Progenitor cell of endocrine pancreas (in vitro differentiated cells): ENCODE measurements around the gene MYO18A. TPM values are rescaled to one million over a fixed set of nuclear protein-coding genes. Genes with fewer than 3 reads are reported as not detected.

Experiments
- DNase-seq: peaks from one replicate; pipeline ENCODE4 v3.0.0; 2021; ENCODE audit warnings: low spot score; ENCODE audit not compliant: unreplicated experiment
- H3K27ac Mint-ChIP-seq: 2 replicates; pipeline ENCODE4 v1.8.0; 2021; ENCODE audit warnings: mild to moderate bottlenecking, moderate library complexity, mixed read lengths
- H3K27me3 Mint-ChIP-seq: 2 replicates; pipeline ENCODE4 v1.8.0; 2021; ENCODE audit warnings: mixed read lengths
- H3K36me3 Mint-ChIP-seq: 2 replicates; pipeline ENCODE4 v1.8.0; 2022; ENCODE audit warnings: mixed read lengths; ENCODE audit not compliant: insufficient read depth
- H3K4me1 Mint-ChIP-seq: 2 replicates; pipeline ENCODE4 v1.8.0; 2021; ENCODE audit warnings: low read depth, mixed read lengths
- H3K4me3 Mint-ChIP-seq: 2 replicates; pipeline ENCODE4 v1.8.0; 2021; ENCODE audit warnings: low read depth, mild to moderate bottlenecking, moderate library complexity, mixed read lengths
- H3K9me3 Mint-ChIP-seq: 2 replicates; pipeline ENCODE4 v1.8.0; 2021; ENCODE audit warnings: low read depth, mixed read lengths
- total RNA-seq: library from RNA; stranded (reverse); gene quantifications from 2 replicates; pipeline ENCODE4 v1.2.1, GENCODE V29; 2021
- TF ChIP-seq, protein P1 (sequence below): fragments of 200-600 bp; sonication (generic); IDR thresholded peaks from one replicate; pipeline ENCODE4 v1.5.0; 2021; ENCODE audit warnings: antibody characterized with exemption, mild to moderate bottlenecking; ENCODE audit not compliant: unreplicated experiment

MYO18A gene
- total RNA-seq, 1 donor from 2014 or later: 75.7 TPM

DNA sequence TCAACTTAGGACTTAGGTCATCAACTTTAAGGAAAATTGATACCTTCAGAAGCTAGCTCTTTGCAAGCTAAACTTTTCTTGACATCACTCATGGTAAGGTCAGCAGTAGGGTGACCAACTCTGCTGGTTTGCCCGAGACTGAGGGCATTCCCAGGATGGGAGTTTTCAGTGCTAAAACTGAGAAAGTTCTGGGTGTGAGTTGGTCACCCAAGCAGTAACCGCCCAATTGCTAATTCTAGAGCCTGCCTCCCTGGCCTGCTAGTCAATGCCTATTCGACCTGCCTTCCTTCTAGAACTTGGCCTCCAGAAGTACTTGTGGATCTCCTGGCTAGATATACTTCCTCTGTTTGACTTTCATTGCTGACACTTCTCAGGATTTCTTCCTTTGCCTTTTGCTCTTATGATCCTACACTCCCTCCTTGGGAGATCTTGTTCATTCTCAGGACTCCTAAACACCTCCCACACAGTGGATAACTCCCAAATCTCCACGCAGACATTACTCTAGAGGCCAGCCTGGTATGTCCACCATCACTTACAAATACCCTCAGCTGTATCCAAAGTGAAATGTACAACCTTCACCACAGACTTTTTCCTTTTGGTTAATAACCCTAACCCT, 10.5 kb upstream of the MYO18A start:
- Mint-ChIP-seq H3K36me3 (no peaks in the 10 kb centered on the region), H3K4me3 (no peak overlapping the region), H3K9me3 (no peaks in the 10 kb centered on the region), H3K27ac (no peak overlapping the region), H3K4me1 (no peaks in the 10 kb centered on the region), H3K27me3 (peaks cover 13% of the 10 kb centered on the region)
- TF ChIP-seq, protein P1, sequence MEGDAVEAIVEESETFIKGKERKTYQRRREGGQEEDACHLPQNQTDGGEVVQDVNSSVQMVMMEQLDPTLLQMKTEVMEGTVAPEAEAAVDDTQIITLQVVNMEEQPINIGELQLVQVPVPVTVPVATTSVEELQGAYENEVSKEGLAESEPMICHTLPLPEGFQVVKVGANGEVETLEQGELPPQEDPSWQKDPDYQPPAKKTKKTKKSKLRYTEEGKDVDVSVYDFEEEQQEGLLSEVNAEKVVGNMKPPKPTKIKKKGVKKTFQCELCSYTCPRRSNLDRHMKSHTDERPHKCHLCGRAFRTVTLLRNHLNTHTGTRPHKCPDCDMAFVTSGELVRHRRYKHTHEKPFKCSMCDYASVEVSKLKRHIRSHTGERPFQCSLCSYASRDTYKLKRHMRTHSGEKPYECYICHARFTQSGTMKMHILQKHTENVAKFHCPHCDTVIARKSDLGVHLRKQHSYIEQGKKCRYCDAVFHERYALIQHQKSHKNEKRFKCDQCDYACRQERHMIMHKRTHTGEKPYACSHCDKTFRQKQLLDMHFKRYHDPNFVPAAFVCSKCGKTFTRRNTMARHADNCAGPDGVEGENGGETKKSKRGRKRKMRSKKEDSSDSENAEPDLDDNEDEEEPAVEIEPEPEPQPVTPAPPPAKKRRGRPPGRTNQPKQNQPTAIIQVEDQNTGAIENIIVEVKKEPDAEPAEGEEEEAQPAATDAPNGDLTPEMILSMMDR: no peak
- no peak for DNase-seq

DNA sequence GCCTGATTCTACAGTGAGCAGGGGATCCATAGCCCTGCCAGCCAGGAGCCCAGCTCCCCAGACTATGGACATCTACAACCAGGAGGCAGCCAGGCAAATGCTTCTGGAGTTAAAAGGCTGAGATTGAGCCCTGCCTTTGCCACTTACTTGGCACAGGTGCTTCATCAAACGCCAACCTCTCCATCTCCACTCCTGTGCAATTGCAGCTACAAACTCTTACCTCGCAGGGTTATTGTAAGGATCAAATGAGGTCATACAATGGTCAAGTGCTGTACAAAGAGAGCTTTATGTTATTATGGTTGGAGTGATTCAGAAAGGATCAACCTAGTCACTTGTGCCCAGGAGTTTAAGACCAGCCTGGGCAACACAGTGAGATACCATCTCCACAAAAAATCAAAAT, 9.8 kb upstream of the MYO18A start:
- Mint-ChIP-seq H3K36me3 (no peaks in the 10 kb centered on the region), H3K4me1 (no peaks in the 10 kb centered on the region), H3K4me3 (no peak overlapping the region), H3K9me3 (no peaks in the 10 kb centered on the region), H3K27ac (peak overlapping the region; percentile 78), H3K27me3 (peaks cover 7% of the 10 kb centered on the region)
- DNase-seq: no peak
- TF ChIP-seq, protein P1: no peak

DNA sequence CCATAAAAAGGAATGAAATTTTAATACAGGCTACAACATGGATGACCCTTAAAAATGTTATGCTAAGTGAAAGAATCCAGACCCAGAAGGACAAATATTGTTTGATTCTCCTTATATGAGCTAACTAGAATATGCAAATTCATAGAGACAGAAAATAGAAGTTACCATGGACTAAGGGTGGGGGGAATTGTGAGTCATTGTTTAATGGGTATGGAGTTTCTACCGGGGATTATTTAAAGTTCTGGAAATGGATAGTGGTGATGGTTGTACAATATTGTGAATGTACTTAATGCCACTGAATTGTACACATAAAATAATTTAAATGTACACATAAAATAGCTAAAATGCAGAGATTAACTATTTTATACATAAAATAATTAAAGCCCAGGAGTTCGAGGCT, 9.2 kb upstream of the MYO18A start:
- no peak overlapping the region for H3K27ac Mint-ChIP-seq
- H3K4me1 Mint-ChIP-seq: no peaks in the 10 kb centered on the region
- TF ChIP-seq, protein P1: no peak
- DNase-seq: no peak
- H3K4me3 Mint-ChIP-seq: no peak overlapping the region
- no peaks in the 10 kb centered on the region for H3K36me3 Mint-ChIP-seq
- no peaks in the 10 kb centered on the region for H3K9me3 Mint-ChIP-seq
- H3K27me3 Mint-ChIP-seq: peaks cover 6% of the 10 kb centered on the region

DNA sequence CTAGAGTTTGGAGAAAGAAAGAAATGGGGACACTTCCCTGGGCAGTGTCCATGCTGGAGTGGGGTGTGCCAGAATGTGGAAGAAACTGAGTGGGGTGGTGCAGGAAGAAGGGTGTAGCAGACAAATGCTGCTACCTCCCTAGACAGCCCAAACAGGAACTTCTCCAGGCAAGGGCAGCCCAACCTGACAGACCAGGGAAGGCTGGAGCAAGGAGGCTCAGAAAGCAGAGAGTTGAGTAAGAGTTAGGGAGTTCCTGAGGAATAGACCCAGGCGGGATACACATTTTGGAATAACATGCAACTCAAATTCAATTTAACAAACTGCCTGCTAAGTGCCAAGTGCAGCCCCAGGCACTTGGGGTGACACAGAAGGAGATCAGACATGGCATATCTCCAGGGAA, 1.0 kb upstream of the MYO18A start:
- Mint-ChIP-seq H3K4me1 (peaks cover 26% of the 10 kb centered on the region), H3K27ac (no peak overlapping the region), H3K4me3 (peak overlapping the region; percentile 71), H3K27me3 (peaks cover 13% of the 10 kb centered on the region), H3K9me3 (no peaks in the 10 kb centered on the region), H3K36me3 (no peaks in the 10 kb centered on the region)
- DNase-seq: no peak
- TF ChIP-seq, protein P1: no peak

DNA sequence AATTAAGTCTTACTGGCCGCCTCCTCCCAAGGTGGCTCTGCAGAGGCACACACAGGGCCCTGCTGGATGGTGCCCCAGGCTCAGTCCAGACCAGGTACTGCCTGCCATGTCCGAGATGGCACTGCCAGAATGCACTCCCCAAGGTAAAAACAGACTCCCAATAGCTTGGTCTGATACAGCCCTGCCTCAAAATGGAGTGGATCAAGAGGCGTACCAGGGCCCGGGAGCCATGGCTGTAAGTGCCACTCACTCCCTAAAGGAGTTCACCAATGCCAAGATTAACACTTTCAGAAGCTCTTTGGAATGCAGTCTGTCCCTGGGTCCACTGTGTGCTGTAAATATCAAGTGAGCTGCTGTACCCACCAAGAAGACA, 576 bp upstream of the MYO18A start:
- peak overlapping the region; percentile 69 for H3K27ac Mint-ChIP-seq
- no peak for DNase-seq
- no peaks in the 10 kb centered on the region for H3K36me3 Mint-ChIP-seq
- H3K9me3 Mint-ChIP-seq: no peaks in the 10 kb centered on the region
- peaks cover 30% of the 10 kb centered on the region for H3K4me1 Mint-ChIP-seq
- peaks cover 13% of the 10 kb centered on the region for H3K27me3 Mint-ChIP-seq
- H3K4me3 Mint-ChIP-seq: peak overlapping the region; percentile 71
- TF ChIP-seq, protein P1: no peak
